GM12872 (cell line): ENCODE results near the gene TMIGD1.

ENCODE experiments used
- CTCF ChIP-seq: IDR thresholded peaks from 3 replicates; pipeline ENCODE4 v1.5.1; 2011; ENCODE audit warnings: low read depth, mild to moderate bottlenecking, low read length, moderate library complexity; ENCODE audit not compliant: insufficient read depth

Gene TMIGD1

GRCh38 chr17:30304778-30305177, 29.1 kb downstream of the TMIGD1 start:
- no peak for TF ChIP-seq CTCF

GRCh38 chr17:30302241-30302640, 31.6 kb downstream of the TMIGD1 start:
- no peak for TF ChIP-seq CTCF

- TF ChIP-seq CTCF = no peak
Measured at GRCh38 chr17:30300818-30301217, 33.0 kb downstream of the TMIGD1 start.

GRCh38 chr17:30299000-30299399, 34.9 kb downstream of the TMIGD1 start:
- TF ChIP-seq CTCF = no peak

- TF ChIP-seq CTCF = no peak
Measured at GRCh38 chr17:30297715-30298114, 36.1 kb downstream of the TMIGD1 start.

- no peak for TF ChIP-seq CTCF
Measured at GRCh38 chr17:30296499-30297080, 37.3 kb downstream of the TMIGD1 start.

GRCh38 chr17:30292286-30292858, 41.5 kb downstream of the TMIGD1 start:
- TF ChIP-seq CTCF = no peak
